Loucy (cell line): ENCODE measurements around the gene RAB3D.

Experiments
- CTCF ChIP-seq: fragments of 200-600 bp; sonication (generic); conservative IDR thresholded peaks from 2 replicates; pipeline ENCODE4 v1.5.1; 2014; ENCODE audit warnings: mild to moderate bottlenecking, antibody characterized with exemption, low read length
- EZH2phosphoT487 ChIP-seq: fragments of 200-600 bp; IDR thresholded peaks from 2 replicates; pipeline ENCODE4 v1.6.1; 2018; ENCODE audit warnings: antibody characterized with exemption, mild to moderate bottlenecking, moderate library complexity, borderline replicate concordance

DNA sequence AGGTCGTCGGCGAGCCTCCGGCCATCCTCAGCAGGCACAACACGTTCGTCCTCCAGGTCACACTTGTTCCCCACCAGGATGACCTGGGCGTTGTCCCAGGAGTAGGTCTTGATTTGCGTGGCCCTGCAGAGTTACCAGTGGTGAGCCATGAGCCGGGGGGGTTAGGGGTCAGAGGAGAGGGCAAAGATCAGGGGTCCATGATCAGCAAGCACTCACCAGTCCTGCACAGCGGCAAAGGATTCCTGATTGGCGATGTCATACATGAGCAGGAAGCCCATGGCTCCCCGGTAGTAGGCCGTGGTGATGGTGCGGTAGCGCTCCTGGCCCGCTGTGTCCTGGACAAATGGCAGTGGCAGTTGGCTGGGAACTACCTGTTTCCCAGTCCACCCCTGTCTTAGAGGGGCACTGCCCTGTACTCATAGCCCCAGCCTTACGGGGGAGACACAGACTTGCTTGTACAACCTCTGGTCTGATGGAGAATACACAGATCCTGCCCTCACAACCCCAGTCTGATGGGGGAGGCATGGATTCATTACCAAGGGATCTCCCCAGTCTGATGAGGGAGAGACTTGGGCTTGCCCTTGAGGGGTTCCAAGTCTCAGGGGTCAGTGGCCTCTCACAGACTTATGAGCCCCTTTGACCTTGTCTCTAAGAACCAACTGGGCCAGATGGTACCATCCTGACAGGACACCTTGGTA is 3.9 kb downstream of the RAB3D start:
- no peak for TF ChIP-seq EZH2phosphoT487
- no peak for TF ChIP-seq CTCF
